Tibial nerve (tissue), 4 donors: ENCODE measurements around the gene PGAM2. TPM values are rescaled to one million over a fixed set of nuclear protein-coding genes. Genes with fewer than 3 reads are reported as not detected.
A peak's percentile ranks its signal among the peaks of the same experiment; 100 is the strongest.

Source experiments
- DNase-seq, 2 donors: peaks; one replicate each; pipeline ENCODE4 v3.0.0-alpha.2; 2019; ENCODE audit warnings: low spot score in 2 of 2
- H3K27ac ChIP-seq, 4 donors: fragments of 200-600 bp; sonication (generic) in 3 of 4; one replicate each; pipeline ENCODE4 v1.5.1; 2017 to 2019; ENCODE audit warnings: mild to moderate bottlenecking in 1 of 4
- H3K27me3 ChIP-seq, 2 donors: fragments of 200-600 bp; sonication (generic) in 1 of 2; one replicate each; pipeline versions ENCODE4 v1.5.1 to v1.6.0; 2017 to 2019
- H3K36me3 ChIP-seq, 3 donors: fragments of 200-600 bp; sonication (generic); one replicate each; pipeline ENCODE4 v1.5.1; 2018 to 2019
- H3K4me1 ChIP-seq, 4 donors: fragments of 200-600 bp; sonication (generic) in 3 of 4; one replicate each; pipeline ENCODE4 v1.5.1; 2017 to 2019
- H3K4me3 ChIP-seq, 4 donors: fragments of 200-600 bp; sonication (generic) in 3 of 4; one replicate each; pipeline ENCODE4 v1.5.1; 2017 to 2019; ENCODE audit warnings: mild to moderate bottlenecking in 1 of 4, moderate library complexity in 1 of 4
- H3K9me3 ChIP-seq, 4 donors: fragments of 200-600 bp; sonication (generic) in 3 of 4; one replicate each; pipeline ENCODE4 v1.5.1; 2017 to 2019
- CTCF ChIP-seq, 5 experiments: fragments of 200-600 bp in 3 of 5; fragments of 450-650 bp in 2 of 5; sonication (generic) in 3 of 5; IDR thresholded peaks; one replicate each; pipeline ENCODE4 v1.5.1; 2016 to 2019; ENCODE audit warnings: antibody characterized with exemption in 5 of 5, mild to moderate bottlenecking in 3 of 5, moderate library complexity in 2 of 5
- EP300 ChIP-seq, 2 donors: sonication (generic); formaldehyde crosslinking; IDR thresholded peaks; one replicate each; pipeline ENCODE4 v1.6.1; 2017; ENCODE audit warnings: antibody characterized with exemption in 2 of 2, mild to moderate bottlenecking in 1 of 2
- POLR2A ChIP-seq, 2 donors: fragments of 450-650 bp; IDR thresholded peaks; one replicate each; pipeline ENCODE4 v1.6.1; 2017; ENCODE audit warnings: antibody characterized with exemption in 2 of 2, mild to moderate bottlenecking in 2 of 2, moderate library complexity in 2 of 2
- WGBS, 2 donors: methylation state at CpG; one replicate each; pipeline ENCODE4 v1.1.5; 2018; 5-methylcytosine and 5-hydroxymethylcytosine counted together
- total RNA-seq, 4 donors: library from RNA; depleted of rRNA; stranded (reverse); fragments of >200 nt; gene quantifications; one replicate each; pipeline ENCODE4 v1.1.0, GENCODE V29; 2016

PGAM2 gene
- total RNA-seq, 4 donors from 2014 or later: 0.98 TPM; not detected in 3

- Histone ChIP-seq H3K27ac (no peak overlapping the region), H3K4me1 (peaks cover 0 to 36% (median 17%) of the 10 kb centered on the region in 4 donors), H3K36me3 (peaks cover 2 to 48% (median 31%) of the 10 kb centered on the region in 3 donors), H3K27me3 (no peaks in the 10 kb centered on the region), H3K4me3 (no peak overlapping the region), H3K9me3 (no peaks in the 10 kb centered on the region)
- WGBS, 2 donors: 62 to 63% methylated on average over 3 of the region's 3 CpGs
- no peak for TF ChIP-seq POLR2A (IDR thresholded peaks at IDR 0.05)
- TF ChIP-seq CTCF (IDR thresholded peaks at IDR 0.05): no peak
- TF ChIP-seq EP300 (IDR thresholded peaks at IDR 0.05): no peak
- DNase-seq: no peak
These were observed 2.5 kb downstream of the PGAM2 start for GRCh38 chr7:44062903-44063295.

GRCh38 chr7:44062180-44062902 lies 3.0 kb downstream of the PGAM2 start:
- peaks cover 0 to 36% (median 17%) of the 10 kb centered on the region in 4 donors for H3K4me1 ChIP-seq
- no peaks in the 10 kb centered on the region for H3K9me3 ChIP-seq
- H3K36me3 ChIP-seq: peaks cover 5 to 54% (median 36%) of the 10 kb centered on the region in 3 donors
- peak in 1 of 2 donors; percentile 13 for DNase-seq
- no peak for TF ChIP-seq CTCF (IDR thresholded peaks at IDR 0.05)
- no peak for TF ChIP-seq EP300 (IDR thresholded peaks at IDR 0.05)
- TF ChIP-seq POLR2A (IDR thresholded peaks at IDR 0.05): no peak
- WGBS, 2 donors: 77 to 91% methylated on average over 4 to 6 of the region's 11 CpGs
- H3K27me3 ChIP-seq: no peaks in the 10 kb centered on the region
- no peak overlapping the region for H3K4me3 ChIP-seq
- no peak overlapping the region for H3K27ac ChIP-seq

GRCh38 chr7:44061645-44062179 lies 3.7 kb downstream of the PGAM2 start:
- 79 to 85% methylated on average over 6 to 8 of the region's 8 CpGs for WGBS, 2 donors
- Histone ChIP-seq H3K27me3 (no peaks in the 10 kb centered on the region), H3K4me1 (peaks cover 0 to 36% (median 17%) of the 10 kb centered on the region in 4 donors), H3K36me3 (peaks cover 8 to 60% (median 40%) of the 10 kb centered on the region in 3 donors), H3K4me3 (no peak overlapping the region), H3K27ac (no peak overlapping the region), H3K9me3 (no peaks in the 10 kb centered on the region)
- DNase-seq: peak in 1 of 2 donors; percentile 4
- no peak for TF ChIP-seq EP300 (IDR thresholded peaks at IDR 0.05)
- no peak for TF ChIP-seq CTCF (IDR thresholded peaks at IDR 0.05)
- TF ChIP-seq POLR2A (IDR thresholded peaks at IDR 0.05): no peak

DNA sequence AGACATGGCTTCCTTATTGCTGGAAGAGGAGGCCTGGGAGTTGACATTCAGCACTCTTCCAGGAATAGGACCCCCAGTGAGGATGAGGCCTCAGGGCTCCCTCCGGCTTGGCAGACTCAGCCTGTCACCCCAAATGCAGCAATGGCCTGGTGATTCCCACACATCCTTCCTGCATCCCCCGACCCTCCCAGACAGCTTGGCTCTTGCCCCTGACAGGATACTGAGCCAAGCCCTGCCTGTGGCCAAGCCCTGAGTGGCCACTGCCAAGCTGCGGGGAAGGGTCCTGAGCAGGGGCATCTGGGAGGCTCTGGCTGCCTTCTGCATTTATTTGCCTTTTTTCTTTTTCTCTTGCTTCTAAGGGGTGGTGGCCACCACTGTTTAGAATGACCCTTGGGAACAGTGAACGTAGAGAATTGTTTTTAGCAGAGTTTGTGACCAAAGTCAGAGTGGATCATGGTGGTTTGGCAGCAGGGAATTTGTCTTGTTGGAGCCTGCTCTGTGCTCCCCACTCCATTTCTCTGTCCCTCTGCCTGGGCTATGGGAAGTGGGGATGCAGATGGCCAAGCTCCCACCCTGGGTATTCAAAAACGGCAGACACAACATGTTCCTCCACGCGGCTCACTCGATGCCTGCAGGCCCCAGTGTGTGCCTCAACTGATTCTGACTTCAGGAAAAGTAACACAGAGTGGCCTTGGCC lies 4.3 kb downstream of the PGAM2 start:
- TF ChIP-seq CTCF (IDR thresholded peaks at IDR 0.05) (no peak), EP300 (IDR thresholded peaks at IDR 0.05) (no peak), POLR2A (IDR thresholded peaks at IDR 0.05) (no peak)
- WGBS, 2 donors: 70 to 73% methylated on average over 7 of the region's 8 CpGs
- Histone ChIP-seq H3K9me3 (no peaks in the 10 kb centered on the region), H3K36me3 (peaks cover 8 to 66% (median 46%) of the 10 kb centered on the region in 3 donors), H3K27ac (no peak overlapping the region), H3K4me1 (peaks cover 0 to 33% (median 17%) of the 10 kb centered on the region in 4 donors), H3K27me3 (no peaks in the 10 kb centered on the region), H3K4me3 (no peak overlapping the region)
- peak in 1 of 2 donors; percentile 1 for DNase-seq
